Right lobe of liver (tissue), 6 donors: ENCODE data around the gene PHACTR2. TPM values are rescaled to one million over a fixed set of nuclear protein-coding genes. Genes with fewer than 3 reads are reported as not detected.

Experiments
- ATAC-seq, 4 donors: fragments of 200-7000 bp; cut with Tn5 transposase; one replicate each; pipeline ENCODE4 v1.9.1; 2020; ENCODE audit warnings: mild to moderate bottlenecking in 4 of 4, moderate library complexity in 4 of 4
- DNase-seq, 3 donors: peaks; one replicate each; pipeline ENCODE4 v3.0.0-alpha.2; 2020
- H3K27ac ChIP-seq, 3 donors: fragments of 200-600 bp; one replicate each; pipeline ENCODE4 v1.8.0; 2022
- H3K27me3 ChIP-seq, 2 donors: fragments of 200-600 bp; one replicate each; pipeline ENCODE4 v1.8.0; 2022
- H3K36me3 ChIP-seq, 4 donors: fragments of 200-600 bp; sonication (generic) in 1 of 4; one replicate each; pipeline versions ENCODE4 v1.5.1 to v1.8.0; 2017 to 2022; ENCODE audit warnings: control low read depth in 1 of 4
- H3K4me1 ChIP-seq, 4 donors: fragments of 200-600 bp; sonication (generic) in 1 of 4; one replicate each; pipeline versions ENCODE4 v1.5.1 to v1.8.0; 2017 to 2022; ENCODE audit warnings: control low read depth in 1 of 4
- H3K4me3 ChIP-seq, 3 donors: fragments of 200-600 bp; one replicate each; pipeline ENCODE4 v1.8.0; 2022
- H3K9me3 ChIP-seq, 4 donors: fragments of 200-600 bp; sonication (generic) in 1 of 4; one replicate each; pipeline versions ENCODE4 v1.5.1 to v1.8.0; 2017 to 2022; ENCODE audit warnings: control low read depth in 1 of 4
- CTCF ChIP-seq, 4 donors: fragments of 200-600 bp in 3 of 4; fragments of 450-650 bp in 1 of 4; IDR thresholded peaks; one replicate each; pipeline versions ENCODE4 v1.5.1 to v1.8.0; 2016 to 2022; ENCODE audit warnings: antibody characterized with exemption in 4 of 4, mild to moderate bottlenecking in 2 of 4
- POLR2A ChIP-seq: fragments of 450-650 bp; IDR thresholded peaks from one replicate; pipeline ENCODE4 v1.6.1; 2017; ENCODE audit warnings: antibody characterized with exemption, mild to moderate bottlenecking
- WGBS: methylation state at CpG from one replicate; pipeline ENCODE4 v1.1.6; 2018; ENCODE audit warnings: low coverage, low lambda C conversion rate; ENCODE audit not compliant: insufficient coverage; ENCODE audit errors: missing lambda C conversion rate; 5-methylcytosine and 5-hydroxymethylcytosine counted together
- intact Hi-C, 2 donors: fragments of 100-400 bp; cut with DNase I; formaldehyde crosslinking; loops; one replicate each; pipeline versions ENCODE4 v1.11.2 to v1.14.1; 2022
- total RNA-seq, 6 experiments: library from RNA; depleted of rRNA in 2 of 6; stranded (reverse); fragments of >200 nt in 2 of 6; fragmentation: NEBNext Ultra II Directional in 3 of 6; extraction: Animal tissue kit (Norgen Biotek cat#: 25700) in 3 of 6; gene quantifications; one replicate each; pipeline versions ENCODE4 v1.1.0 to v1.2.4, GENCODE V29; 2016 to 2023
- donor health status: DM: no; HTN: yes; CAD: no.
- donor health status: DM: no; HTN: no; CAD: no.
- donor health status: DM: no; HTN: no; CAD: no.
- donor health status: DM: no; HTN: yes; CAD: no.
- donor health status: DM: no; HTN: yes; CAD: no.

The PHACTR2 gene
- total RNA-seq, 6 experiments from 2014 or later: 14.0 to 62.7 (median 20.9) TPM

GRCh38 chr6:143757346-143757832 is 79.6 kb downstream of the PHACTR2 start:
- H3K27me3 ChIP-seq: no peaks in the 10 kb centered on the region
- no peaks in the 10 kb centered on the region for H3K4me1 ChIP-seq
- DNase-seq (no peak), ATAC-seq (no peak)
- H3K9me3 ChIP-seq: no peaks in the 10 kb centered on the region
- TF ChIP-seq POLR2A: no peak
- TF ChIP-seq CTCF (IDR thresholded peaks at IDR 0.05): no peak
- intact Hi-C loops: no loop called here
- no peaks in the 10 kb centered on the region for H3K36me3 ChIP-seq
- H3K4me3 ChIP-seq: no peak overlapping the region
- WGBS: 96% methylated on average over 2 of the region's 5 CpGs
- no peak overlapping the region for H3K27ac ChIP-seq

GRCh38 chr6:143758551-143758950 is 80.8 kb downstream of the PHACTR2 start:
- H3K4me1 ChIP-seq: no peaks in the 10 kb centered on the region
- intact Hi-C loops: no loop called here
- DNase-seq (no peak), ATAC-seq (peak in 1 of 4 donors; percentile 41)
- H3K27ac ChIP-seq: no peak overlapping the region
- no peak overlapping the region for H3K4me3 ChIP-seq
- no peaks in the 10 kb centered on the region for H3K9me3 ChIP-seq
- no peak for TF ChIP-seq CTCF (IDR thresholded peaks at IDR 0.05)
- TF ChIP-seq POLR2A: no peak
- no peaks in the 10 kb centered on the region for H3K36me3 ChIP-seq
- H3K27me3 ChIP-seq: no peaks in the 10 kb centered on the region

- Histone ChIP-seq H3K27ac (no peak overlapping the region), H3K36me3 (no peaks in the 10 kb centered on the region), H3K9me3 (no peaks in the 10 kb centered on the region), H3K4me1 (no peaks in the 10 kb centered on the region), H3K27me3 (no peaks in the 10 kb centered on the region), H3K4me3 (no peak overlapping the region)
- TF ChIP-seq POLR2A: no peak
- TF ChIP-seq CTCF (IDR thresholded peaks at IDR 0.05): no peak
- intact Hi-C loops: no loop called here
- DNase-seq (no peak), ATAC-seq (peak in 1 of 4 donors; percentile 31)
- 54% methylated on average over 2 of the region's 3 CpGs for WGBS
These were observed 81.9 kb downstream of the PHACTR2 start for GRCh38 chr6:143759666-143760065.

GRCh38 chr6:143761074-143761473 is 83.3 kb downstream of the PHACTR2 start:
- Histone ChIP-seq H3K9me3 (no peaks in the 10 kb centered on the region), H3K27ac (no peak overlapping the region), H3K4me1 (no peaks in the 10 kb centered on the region), H3K36me3 (no peaks in the 10 kb centered on the region), H3K4me3 (no peak overlapping the region), H3K27me3 (no peaks in the 10 kb centered on the region)
- no peak for DNase-seq
- intact Hi-C loops: no loop called here
- no peak for ATAC-seq
- TF ChIP-seq CTCF (IDR thresholded peaks at IDR 0.05): no peak
- TF ChIP-seq POLR2A: no peak

GRCh38 chr6:143762126-143762525 is 84.4 kb downstream of the PHACTR2 start:
- no peak for ATAC-seq
- no peaks in the 10 kb centered on the region for H3K4me1 ChIP-seq
- WGBS: 48% methylated on average over 3 of the region's 3 CpGs
- H3K27ac ChIP-seq: no peak overlapping the region
- H3K9me3 ChIP-seq: no peaks in the 10 kb centered on the region
- H3K4me3 ChIP-seq: no peak overlapping the region
- H3K27me3 ChIP-seq: no peaks in the 10 kb centered on the region
- intact Hi-C loops: no loop called here
- TF ChIP-seq CTCF (IDR thresholded peaks at IDR 0.05) (no peak), POLR2A (no peak)
- H3K36me3 ChIP-seq: peaks cover 0 to 3% (median 0%) of the 10 kb centered on the region in 4 donors
- DNase-seq: no peak
